ENCODE data around the gene MICAL3.
"Not testable (repeated sequence)": the region's sequence is repeated elsewhere in the genome, so short reads cannot be mapped to it uniquely, and the experiment has no call there.

MICAL3 gene

DNA sequence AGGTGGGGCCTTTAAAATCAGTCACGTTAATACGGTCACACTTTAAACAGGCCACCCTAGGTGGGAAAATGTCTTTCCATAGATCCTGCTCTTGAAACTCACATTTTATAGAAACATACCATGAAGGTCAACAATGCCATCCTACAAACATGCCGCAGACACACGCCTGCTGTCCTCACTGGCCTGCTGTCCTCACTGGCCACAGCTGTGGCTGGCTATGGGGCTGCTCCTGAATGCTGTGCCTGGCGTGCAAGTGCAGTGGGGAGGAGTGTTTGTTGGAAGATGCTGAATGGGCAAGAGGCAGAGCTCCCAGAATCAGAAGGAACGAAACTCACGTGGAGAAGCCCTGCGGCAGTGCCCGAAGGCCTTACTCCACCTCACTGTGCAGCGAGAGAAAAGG, 143.9 kb downstream of the MICAL3 start:
- no peak for DNase-seq

DNA sequence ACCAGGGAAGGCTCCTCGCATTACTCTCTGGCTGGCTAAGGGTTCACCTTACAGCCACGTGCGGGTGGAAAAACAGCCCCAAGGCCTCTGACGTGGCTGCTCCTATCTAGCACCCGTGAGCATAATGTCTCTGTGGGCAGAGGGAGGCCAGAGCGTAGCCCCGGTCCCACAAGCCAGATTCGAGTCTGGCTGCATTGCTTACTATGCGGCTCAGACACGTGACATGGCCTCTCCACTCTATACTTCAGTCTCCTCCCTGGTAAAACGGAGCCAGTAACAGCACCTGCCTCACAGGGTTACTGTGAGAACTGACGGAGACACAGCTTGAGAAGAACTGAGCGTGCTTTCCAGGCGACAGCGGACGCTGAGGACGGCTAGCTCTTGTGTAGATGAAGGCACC, 144.3 kb downstream of the MICAL3 start:
- DNase-seq: no peak

DNA sequence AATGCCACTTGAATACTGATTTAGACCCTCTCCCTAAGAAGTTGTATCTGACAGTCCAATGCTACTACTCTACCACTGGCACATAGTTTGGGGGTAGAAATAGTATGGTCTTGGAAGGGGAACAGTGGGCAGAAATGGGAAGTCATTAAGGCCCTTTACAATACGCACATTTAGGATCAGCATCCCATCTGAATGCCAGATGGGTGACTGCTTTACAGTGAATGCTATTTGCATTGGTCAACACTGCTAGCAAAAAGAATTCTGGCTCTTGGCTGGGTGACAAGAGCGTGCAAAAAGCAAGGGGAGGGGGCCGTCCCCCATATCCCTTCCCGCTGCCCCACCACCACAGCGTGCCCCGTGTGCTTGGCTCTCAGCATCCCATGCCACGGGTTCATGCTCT, 145.4 kb downstream of the MICAL3 start:
- no peak for DNase-seq

DNA sequence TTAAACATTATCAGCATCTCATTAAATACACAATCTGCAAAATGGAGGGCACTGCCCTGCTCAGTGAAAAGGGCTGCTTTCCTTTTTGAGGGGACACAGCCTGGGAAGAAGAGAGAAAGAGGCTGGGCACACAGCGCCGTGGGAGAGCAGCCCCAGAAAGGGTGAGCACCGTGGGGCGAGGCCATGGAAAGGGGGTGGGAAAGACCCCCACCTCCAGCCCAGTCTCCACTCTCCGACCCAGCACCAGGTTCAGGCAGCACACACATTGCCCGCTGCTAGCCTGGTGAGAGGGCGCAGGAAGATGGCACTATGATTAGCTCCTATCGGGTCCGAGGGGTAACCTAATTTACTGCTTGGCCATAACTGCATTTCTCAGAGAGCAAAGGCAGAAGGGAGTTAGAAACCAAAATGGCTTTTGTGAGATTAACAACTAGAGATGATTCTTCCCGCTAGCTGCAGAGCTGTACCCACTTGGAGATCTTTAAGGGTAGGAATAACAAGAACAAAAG, 146.1 kb downstream of the MICAL3 start:
- no peak for DNase-seq

DNA sequence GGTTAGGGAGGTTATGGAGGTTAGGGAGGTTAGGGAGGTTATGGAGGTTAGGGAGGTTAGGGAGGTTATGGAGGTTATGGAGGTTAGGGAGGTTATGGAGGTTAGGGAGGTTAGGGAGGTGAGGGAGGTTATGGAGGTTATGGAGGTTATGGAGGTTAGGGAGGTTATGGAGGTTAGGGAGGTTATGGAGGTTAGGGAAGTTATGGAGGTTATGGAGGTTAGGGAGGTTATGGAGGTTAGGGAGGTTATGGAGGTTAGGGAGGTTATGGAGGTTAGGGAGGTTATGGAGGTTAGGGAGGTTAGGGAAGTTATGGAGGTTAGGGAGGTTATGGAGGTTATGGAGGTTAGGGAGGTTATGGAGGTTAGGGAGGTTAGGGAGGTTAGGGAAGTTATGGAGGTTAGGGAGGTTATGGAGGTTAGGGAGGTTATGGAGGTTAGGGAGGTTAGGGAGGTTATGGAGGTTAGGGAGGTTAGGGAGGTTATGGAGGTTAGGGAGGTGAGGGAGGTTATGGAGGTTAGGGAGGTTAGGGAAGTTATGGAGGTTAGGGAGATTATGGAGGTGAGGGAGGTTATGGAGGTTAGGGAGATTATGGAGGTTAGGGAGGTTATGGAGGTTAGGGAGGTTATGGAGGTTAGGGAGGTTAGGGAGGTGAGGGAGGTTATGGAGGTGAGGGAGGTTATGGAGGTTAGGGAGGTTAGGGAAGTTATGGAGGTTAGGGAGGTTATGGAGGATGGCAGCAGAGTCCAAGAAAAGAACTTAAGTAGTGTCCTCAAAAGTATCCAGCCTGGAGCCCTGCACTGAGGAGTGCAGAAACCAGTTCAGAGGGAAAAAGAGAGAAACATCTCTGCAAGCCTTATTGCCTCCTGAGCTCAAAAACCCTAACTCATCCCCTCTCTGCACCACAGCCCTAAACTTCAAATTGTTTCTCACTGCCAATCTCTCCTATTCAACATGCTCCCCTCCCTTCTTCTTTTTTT, 147.2 kb downstream of the MICAL3 start:
- DNase-seq: not testable (repeated sequence)

DNA sequence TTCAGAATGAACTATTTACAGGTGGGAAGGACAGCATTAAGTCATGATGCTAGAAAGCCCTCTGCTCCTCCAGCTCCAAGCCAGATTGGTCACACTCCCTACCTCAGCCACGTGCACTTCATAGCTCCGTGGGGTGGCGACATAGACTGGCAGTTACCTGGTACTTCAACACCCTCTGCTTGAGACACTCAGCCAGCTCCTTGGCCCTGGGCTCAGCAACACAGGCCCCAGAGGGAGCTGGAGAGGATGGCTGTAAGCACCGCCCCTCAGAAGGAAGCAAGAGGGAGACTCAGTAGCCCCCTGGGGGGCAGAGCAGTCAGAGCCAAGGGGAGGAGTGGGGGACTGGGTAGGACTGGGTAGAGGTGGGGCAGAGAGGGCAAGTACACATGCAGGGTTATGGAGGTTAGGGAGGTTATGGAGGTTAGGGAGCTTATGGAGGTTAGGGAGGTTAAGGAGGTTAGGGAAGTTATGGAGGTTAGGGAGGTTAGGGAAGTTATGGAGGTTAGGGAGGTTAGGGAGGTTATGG, 148.0 kb downstream of the MICAL3 start:
- no peak for DNase-seq

DNA sequence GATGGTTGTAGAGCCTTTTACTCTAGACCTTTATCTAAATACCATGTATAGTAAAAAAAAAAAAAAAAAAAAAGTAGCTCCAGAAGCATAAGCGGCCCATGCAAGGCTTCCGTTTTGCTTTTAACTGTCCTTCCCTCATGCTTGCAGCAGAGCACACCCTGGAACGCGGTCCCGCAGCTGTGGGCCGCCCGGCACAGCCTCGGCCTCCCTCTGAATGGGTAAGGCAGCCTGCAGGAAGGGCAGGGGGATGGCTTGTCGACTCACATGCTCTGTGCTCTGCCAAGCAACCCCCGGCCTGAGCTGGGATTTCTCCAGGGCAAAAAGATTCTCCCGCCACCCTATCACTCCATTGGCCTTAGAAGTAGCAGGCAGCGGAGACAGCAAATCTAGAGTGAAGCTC, 148.7 kb downstream of the MICAL3 start:
- DNase-seq: no peak

DNA sequence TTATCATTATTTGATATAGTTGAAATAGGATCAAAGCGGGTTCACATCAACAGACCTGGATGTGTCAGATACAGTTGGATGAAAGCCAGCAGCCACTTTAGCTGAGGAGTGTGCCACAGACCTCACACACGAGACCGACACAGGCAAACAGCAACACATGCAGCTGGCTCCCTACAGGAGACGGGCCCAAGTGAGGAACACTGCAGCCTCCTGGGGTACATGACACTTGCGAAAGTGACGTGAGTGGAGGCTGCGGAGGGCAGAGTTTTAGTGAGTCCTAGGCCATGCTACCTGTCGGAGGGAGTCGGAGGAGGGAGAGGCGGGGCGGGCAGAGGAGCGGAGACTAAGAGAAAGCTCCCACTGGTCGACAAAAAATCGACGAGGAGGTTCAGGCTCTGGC, 149.2 kb downstream of the MICAL3 start:
- DNase-seq: no peak

DNA sequence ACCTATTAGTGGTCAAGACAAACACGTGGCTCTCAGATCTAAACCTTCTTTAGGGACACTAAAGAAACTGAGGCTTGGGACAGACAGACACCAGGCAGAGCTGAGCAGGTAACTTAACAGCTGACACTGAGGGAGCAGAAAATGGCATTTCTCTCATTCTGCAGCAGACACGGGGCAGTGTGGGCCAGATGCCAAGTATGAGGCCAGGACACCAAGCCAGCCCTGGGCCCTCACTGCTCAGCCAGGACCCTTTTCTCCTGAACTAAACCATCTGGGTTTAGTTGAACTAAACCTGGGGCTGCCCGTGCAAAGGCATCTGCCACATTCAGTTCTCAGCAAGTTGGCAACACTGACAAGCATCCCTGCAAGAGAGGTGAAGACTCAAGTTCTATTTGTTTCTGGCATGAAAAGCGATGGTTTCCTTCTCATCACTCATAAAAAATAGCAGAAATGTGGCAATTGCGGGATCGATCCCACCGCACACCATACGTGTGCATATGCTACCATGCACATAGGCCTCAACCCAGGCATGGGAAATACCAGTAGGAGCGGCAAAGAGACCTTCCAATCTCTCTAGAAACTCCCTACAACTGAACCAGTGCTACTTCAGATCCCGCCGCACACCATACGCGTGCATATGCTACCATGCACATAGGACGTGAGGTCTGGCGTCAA, 150.0 kb downstream of the MICAL3 start:
- peak in 1 of 2 donors; percentile 22 for DNase-seq

DNA sequence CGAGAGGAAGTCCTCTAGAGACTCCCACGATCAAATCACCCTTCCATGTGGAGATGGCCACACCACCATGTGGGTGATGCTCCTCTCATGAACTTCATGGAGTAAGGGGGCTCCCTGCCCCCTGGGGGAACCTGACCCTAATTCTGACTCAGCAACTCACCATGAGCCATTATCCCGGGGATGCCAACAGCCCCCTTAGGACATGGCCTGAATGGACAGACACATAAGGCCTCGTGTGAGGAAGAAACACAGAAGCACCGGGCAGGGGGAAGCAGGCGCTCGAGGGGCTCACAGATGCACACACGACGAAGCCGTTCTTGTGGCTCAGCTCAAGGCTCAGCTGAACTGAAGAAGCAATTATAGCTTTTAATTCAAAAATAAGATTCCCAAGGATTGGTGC, 150.6 kb downstream of the MICAL3 start:
- DNase-seq: no peak

DNA sequence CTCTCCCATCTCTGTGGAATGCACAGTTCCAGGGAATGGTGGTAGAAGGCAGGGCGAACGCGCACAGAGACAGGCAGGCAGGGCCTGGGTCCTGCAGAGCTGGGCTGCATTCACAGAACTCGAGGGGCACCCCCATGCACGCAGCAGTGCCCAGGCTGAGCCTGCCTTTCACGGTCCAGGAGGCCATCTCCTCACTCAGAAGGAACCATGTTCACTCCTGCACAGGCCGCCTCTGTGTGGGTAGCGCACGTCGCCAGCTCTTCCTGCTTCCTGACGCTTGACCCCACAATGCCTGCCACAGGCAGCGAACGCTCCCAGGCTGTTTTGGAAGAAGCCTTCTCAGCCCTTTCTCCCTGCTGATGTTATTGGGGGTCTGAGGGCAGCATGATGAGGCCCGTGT, 151.2 kb downstream of the MICAL3 start:
- DNase-seq: no peak

DNA sequence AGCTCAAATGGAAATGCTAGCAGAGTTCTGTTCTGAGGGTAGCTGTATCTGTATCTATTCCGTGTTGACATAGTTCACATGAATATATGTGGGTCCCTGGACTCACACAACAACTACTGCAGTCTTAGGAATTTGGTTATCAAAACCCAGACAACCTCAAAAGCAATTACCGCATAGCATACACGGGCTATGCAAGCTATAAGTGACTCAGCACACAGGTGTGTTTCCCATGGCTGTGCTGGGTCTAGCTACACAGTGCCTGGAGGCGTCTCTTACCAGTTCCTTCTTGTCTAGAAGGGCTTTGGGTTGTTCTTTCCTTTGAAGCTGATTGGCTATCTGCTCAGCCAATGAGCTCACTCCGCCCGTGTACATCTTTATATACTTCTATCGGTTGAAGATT, 151.9 kb downstream of the MICAL3 start:
- DNase-seq: no peak

DNA sequence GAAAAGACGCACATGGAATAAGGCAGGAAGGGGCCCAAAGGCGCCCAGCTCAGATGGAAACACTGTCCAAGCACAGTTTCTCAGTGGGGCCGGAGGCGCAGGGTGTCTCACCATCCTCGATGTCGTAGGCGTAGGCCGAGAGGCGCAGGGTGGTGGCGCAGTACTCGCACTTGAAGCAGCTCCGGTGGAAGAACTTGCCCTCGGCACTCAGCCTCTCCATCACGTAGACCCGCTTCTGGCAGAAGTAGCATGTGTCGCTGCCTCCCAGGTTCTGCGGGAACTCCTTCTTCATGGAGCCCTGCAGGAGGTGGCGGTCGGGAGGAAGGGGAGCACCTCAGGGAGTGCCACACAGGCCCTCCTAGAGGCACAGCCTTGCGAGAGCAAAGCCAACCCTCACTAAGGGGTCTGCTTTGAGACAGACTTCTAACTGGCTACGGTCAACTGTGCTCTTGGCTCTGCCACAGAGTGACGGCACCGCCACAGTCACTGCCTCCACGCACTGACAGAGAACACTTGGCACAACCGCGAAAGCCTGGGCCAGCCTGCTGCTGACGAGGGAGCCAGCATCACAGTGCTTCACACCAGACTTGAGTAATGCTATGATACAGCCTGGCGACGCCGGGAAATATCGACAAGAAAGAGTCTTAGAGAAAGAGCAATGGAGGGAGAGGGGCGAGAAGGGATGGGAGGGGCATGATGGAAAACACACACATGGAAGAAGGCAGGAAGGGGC, 152.5 kb downstream of the MICAL3 start:
- peak; percentile 65 to 75 for DNase-seq

DNA sequence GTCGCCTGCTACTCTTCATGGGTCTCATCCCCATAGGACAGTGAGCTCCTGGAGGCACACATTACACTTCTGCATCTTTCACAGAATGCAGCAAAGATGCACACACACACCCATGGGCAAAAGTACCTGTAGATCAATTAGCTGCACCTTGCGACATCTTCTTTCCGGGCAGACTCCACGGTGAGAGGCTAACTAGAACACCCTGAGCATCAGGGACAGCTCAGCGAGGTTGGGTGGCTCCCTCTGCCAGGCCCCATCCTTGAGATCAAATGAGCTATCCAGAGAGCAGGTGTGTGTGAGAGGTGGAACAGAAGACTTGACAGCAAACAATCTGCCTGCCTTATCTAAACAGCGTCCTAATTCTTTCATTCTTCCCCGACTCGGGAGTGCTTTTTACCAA, 154.0 kb downstream of the MICAL3 start:
- no peak for DNase-seq

DNA sequence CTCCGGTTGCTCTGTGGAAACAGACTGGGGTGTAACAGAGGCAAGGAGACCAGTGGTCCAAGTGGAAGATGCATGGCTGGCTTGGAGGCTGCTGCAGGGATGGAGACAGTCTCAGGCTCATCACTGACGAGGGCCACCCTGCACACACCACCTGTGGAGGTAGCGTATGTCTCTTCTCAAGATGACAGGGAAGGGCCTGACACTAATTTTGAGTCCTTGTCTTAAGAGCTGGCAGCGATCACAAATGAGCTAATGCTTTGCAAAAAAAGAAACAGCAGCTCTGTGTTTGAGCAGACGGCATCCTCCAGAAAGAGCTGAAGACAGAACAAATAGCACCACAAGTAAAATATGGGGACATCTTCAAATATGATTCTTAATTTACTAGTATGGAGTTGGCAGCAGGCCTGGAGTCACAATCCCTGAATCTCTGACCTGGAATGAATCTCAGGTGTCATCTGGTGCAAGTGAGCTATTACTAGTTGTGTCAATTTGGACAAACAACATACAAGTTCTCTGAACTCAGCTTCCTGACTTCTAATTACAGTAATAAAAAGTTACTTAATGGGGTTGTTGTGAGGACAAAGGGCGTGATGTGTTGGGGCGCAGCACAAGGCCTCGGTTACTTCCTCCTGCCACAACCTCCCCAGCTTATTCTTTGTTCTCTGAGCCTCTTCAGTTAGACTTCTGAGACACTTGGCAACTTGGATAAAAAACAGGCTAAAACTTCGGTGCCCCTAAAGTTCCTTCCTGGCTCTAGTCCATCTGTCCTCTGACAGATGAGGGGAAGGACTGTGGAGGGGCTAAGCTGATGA, 154.9 kb downstream of the MICAL3 start:
- peak in 1 of 2 donors; percentile 28 for DNase-seq

DNA sequence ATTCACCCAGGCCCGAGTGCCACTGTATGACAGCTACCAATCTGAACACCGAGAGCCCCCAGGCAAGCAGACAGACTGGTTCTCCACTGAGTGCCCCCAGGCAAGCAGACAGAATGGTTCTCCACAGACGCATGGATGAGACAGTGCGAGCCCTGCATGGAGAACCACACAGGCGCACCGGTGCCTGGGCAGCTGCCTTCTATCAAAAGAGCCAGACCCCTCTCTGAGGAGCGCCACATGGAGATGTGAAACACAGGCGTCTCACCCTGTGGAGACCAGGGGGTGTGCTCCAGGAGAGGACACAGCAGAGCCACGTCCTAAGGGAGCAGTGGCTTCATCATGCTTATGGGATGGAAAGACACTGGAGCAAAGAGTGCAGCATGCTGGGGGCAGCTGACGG, 155.6 kb downstream of the MICAL3 start:
- no peak for DNase-seq

DNA sequence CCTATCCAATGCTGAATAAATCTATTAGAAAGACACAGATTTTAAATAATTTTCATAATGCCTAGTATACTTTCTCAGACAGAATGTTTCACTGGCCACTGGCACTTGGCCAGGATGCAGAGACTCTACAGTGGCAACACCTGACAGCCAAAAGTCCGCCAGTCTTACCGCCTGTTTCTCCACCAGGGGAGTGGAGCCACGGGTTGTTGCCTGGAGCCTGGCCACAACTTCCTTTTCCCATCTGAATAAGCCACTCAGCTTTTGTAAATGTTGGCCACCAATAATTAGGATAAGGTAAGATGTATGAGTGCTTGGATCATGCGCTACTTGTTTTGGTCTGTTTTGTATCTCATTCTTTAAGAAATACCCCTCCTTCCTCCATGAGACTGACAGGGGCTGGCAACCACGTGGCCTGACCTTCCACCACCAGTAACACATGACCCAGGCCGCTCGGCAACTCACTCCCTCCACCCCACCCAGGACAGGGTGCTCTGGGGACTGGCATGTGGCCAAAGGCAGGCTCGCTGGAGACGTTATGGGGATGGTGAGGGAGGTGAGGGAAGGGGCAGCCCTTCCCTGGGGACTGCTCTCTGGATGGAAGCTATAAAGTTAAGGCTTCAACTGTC, 157.1 kb downstream of the MICAL3 start:
- peak in 1 of 2 donors; percentile 25 for DNase-seq

DNA sequence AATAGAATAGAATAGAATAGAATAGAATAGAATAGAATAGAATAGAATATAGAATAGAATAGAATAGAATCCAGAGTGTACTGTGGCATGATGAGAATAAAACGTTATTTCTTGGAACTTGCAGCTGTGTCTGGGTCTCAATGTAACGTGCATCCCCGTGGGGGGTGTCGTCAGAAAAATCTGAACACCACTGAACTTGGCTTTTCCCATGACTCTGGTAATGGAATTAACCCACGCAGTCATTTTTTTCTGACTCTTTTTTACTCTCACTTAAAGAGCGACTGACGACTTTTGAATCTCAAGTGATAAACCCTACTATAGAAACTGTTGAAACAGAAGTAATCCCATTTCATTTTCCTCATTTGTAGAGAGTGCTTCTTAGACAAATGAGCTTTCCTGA, 157.7 kb downstream of the MICAL3 start:
- DNase-seq: no peak

DNA sequence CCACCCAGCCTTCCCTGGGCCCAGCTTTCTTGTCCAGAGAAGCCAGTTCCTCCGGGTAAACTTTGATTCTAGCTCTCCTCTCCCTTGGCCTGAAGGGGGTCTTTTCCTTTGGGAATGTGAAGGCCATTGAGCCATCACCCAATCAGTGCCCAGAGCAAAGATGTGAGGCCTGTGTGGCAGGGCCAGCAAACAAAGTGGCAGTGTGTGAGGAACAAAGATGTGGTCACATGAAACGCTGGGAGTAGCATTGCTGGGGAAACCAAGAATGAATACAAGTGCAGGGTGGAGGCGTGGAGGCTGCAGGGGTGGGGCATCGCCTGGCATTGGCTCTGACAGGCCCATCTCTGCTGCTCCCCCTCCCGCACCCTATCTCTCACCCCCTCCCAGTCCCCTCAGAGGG, 158.2 kb downstream of the MICAL3 start:
- peak; percentile 93 to 96 for DNase-seq

DNA sequence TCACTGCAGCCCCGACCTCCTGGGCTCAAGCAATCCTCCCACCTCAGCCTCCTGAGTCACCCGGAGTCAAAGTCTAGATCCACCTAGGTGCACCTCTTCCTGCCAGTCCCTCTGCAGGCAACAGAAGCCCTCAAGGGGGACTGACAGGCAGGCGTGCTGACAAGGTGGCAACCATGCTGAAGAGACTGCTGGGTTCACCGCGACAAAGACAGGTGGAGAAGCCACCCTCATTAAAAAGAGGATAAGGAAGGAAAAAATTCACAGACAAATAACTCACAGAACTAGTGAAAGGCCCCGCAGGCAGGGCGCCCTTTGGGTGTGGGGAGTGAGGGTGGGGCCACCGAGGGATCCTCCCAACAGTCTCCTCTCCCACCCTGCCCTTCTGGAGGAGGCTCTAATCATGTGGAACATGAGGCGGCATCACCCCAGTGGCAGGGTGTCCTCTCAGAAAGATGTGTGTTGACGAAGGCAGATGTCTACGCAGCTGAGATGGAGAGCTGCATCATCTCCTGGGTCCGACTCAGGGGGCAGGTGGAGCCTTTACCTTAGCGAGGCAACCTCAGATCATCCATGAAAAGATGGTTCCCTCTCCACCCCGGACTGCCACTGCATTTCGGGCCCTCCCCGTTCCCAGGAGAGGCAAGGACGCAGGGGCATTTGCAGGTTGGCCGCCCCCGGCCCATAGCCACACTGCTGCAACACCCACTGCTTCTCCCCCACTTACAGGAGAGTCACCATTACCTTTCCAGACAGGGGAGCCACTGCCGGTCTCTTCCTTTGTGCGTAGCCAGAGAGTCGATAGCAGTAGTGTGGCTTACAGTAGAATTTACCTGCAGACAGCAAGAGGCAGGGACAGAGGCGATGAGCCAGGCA, 158.9 kb downstream of the MICAL3 start:
- DNase-seq: no peak
